LHCN-M2 (cell line): Measurements from ENCODE around the gene PRSS16. TPM values are rescaled to one million over a fixed set of nuclear protein-coding genes. Genes with fewer than 3 reads are reported as not detected.
A peak's percentile ranks its signal among the peaks of the same experiment; 100 is the strongest.
"Not testable (repeated sequence)": the region's sequence is repeated elsewhere in the genome, so short reads cannot be mapped to it uniquely, and the experiment has no call there.

Source experiments
- DNase-seq: peaks from one replicate; pipeline ENCODE4 v3.0.0-alpha.2; 2012; ENCODE audit warnings: low read depth
- total RNA-seq: library from RNA; depleted of rRNA; stranded (reverse); fragments of >200 nt; gene quantifications from 2 replicates; pipeline ENCODE4 v1.2.3, GENCODE V29; 2014

PRSS16 gene
- total RNA-seq, 1 experiment from 2014 or later = not detected

DNA sequence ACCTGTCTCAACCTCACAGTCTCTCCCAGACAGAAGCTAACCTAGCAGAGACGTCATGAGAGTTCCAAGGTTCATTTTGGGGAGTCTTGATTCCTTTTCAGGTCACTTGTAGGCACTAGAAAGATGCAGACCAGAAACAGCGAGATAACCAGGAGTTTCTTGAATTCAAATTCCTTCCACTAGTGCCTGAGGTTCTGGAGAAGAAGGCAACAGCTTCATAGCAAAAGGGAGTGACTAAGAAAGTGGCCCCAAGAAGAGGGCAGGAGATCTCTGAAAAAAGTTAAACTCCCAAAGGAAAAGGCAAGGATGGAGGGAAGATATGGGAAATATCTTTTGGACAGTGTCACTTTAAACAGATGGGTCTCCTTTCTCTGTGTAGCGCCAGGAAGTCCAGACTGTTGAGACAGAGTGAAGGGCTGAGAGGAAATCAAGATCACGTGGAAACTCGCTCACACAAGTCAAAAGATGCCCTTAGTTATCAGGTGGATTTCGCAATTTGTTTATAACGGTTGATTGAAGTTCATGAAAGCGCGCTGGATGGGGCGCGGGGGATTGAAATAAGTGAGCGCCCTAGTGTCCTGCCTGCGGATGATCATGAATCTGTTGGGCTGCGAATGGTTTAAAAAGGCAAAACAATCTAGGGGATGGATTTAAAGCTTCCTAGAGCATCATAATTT is 4.8 kb upstream of the PRSS16 start:
- no peak for DNase-seq

DNA sequence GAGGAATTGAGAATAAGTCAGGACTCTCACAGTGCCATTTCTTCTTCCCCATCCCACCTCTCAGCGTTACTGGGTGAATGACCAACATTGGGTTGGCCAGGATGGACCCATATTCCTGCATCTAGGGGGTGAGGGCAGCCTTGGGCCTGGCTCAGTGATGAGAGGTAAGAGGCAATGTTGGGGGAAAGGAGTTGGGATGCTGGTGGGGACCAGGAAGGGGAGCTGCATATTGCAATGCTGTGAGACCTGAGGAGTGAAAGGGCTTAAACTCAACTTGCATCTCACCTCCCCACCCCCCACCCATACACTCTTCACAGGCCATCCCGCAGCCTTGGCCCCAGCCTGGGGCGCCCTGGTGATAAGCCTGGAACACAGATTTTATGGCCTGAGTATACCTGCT is 1.3 kb downstream of the PRSS16 start:
- DNase-seq = no peak

DNA sequence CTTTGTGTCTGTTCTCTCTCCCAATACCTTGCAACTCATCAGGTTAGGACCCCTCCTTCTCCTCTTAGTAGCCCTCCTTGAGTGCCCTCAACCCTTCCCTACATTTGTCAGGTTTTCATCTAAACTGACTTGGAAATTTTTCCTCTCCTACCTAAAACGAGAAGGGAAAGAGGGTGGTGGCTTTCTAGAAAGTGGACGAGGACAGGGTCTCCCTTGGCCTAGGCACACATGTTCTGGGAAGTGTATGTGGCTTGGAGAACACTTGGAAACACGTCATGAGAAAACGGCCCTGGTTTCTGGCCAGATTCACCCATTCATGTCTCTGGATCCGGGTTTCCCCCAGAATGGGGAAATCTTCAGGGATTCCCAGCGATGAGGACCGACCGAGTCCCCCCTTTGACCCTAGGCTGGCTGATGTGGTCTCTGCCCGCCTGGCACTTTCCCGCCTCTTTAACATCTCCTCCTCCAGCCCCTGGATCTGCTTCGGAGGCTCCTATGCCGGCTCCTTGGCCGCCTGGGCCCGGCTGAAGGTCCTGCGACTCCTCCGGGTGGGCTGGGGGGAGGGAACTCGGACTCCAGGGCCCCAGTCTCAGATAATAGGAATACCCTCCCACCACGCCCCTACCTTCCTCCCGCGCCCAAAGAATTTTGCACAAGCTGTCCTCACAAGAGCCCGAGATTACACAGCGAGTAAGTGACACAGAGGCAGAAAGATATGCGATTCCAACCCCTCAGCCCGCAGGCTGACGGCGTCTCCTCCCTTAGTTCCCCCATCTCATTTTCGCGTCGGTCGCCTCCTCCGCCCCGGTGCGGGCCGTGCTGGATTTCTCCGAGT is 3.0 kb downstream of the PRSS16 start:
- DNase-seq = no peak

- no peak for DNase-seq
Observed at GRCh38 chr6:27251112-27251605, 3.7 kb downstream of the PRSS16 start.

DNA sequence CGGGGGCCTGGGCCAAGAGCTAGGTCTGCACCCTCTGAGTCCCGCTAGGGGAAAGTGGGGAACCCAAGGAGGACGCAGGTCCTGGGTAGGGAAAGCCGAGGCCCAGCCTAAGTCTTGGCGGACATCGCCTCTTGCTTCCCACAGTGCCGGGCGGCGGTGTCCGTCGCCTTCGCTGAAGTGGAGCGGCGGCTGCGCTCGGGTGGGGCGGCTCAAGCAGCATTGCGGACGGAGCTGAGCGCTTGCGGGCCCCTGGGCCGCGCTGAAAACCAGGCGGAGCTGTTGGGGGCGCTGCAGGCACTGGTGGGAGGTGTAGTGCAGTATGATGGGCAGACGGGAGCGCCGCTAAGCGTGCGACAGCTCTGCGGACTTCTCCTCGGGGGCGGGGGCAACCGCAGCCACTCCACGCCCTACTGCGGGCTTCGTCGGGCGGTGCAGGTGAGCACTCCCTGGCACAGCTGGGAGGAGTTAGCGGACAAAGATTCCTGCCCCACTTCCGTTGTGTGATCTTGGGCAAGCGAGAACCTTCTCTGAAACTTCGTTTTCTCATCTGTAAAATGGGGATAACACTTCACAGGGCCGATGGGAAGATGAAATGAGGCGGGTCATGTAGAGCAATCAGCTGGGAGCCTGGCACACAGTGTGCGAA is 4.2 kb downstream of the PRSS16 start:
- DNase-seq = no peak

DNA sequence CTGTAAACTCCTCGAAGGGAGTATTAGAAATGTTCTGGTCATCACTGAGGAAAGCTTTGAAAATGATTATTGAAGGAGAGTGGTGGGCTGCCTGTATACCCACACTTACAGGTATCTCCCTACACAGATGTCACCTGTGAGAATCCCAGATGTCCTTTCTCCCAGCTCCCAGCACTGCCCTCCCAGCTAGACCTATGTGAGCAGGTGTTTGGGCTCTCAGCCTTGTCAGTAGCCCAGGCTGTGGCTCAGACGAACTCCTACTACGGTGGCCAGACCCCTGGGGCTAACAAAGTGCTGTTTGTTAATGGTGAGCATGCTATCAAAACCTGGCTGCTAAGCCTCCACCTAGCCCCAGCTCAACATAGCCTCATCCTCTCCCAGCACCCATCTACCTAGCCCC is 7.1 kb downstream of the PRSS16 start:
- no peak for DNase-seq

DNA sequence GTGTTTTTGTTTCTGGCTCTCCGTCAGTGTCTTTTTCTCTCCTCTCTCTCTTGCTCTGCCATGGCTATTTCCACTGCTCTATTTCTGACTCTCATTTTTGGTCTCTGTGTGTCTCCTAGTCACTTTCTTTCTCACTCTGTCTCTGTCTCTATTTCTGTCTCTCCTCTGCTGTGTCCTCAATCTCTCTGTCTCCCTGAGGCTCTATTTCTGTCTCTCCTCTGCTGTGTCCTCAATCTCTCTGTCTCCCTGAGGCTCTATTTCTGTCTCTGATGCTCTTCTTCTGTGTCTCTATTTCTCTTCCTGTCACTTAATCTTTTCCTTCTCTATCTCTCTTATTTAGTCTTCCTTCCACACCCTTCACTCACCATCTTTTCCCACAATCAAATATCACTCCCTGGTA is 8.4 kb downstream of the PRSS16 start:
- DNase-seq = no peak

GRCh38 chr6:27260369-27260768 is 12.9 kb downstream of the PRSS16 start:
- DNase-seq = no peak

DNA sequence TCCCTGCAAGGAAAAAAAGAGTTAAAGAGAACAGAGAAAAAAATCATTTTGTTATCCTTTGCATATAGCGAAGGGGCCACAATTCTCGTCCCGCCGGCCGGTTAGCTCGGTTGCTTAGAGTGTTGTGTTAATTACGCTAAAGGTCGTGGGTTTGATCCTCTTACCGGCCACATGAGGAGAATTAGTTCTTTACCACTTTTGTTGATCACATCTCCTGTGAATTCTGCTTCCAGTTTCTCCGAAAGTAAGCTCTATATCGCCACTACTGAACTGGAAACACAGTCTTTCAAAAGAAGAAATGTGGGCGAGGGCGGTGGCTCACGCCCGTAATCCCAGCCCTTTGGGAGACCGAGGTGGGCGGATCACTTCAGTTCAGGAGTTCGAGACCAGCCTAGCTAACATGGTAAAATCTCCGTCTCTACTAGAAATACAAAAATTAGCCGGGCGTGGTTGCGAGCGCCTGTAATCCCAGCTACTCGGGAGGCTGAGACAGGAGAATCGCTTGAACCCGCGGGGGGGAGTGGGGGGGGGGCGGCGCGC is 13.4 kb downstream of the PRSS16 start:
- DNase-seq = no peak

GRCh38 chr6:27263886-27264285 is 16.4 kb downstream of the PRSS16 start:
- no peak for DNase-seq

- DNase-seq = not testable (repeated sequence)
Observed at GRCh38 chr6:27267003-27267402, 19.5 kb downstream of the PRSS16 start.

DNA sequence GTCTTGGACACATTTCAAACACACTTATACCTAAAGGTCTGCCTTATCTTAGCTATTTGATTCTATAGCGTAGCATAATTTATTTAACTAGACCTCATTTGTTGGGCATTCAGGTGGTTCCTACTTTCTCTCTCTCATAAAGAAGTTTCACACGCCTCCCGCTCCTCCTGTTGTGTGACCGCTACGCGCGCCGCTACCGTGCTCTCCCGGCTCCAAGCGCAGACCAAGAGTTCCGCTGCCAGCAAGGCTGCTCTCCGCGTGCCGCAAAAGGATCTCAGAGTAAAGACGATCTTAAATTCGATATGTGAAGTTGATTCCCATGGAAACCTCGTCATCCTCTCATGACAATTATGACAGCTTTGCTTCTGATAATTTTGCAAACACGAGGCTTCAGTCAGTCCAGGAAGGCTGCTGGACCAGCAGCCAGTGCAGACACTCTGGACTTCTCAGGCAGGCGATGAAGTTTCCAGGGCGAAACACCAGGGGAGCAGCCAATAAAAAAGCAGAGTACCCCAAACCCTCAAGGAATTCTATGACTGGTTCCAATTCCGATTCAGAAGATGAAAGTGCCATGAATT is 20.4 kb downstream of the PRSS16 start:
- DNase-seq = no peak

- DNase-seq = no peak
Observed at GRCh38 chr6:27268803-27269202, 21.3 kb downstream of the PRSS16 start.

GRCh38 chr6:27273783-27274182 is 26.3 kb downstream of the PRSS16 start:
- no peak for DNase-seq

- no peak for DNase-seq
Observed at GRCh38 chr6:27275025-27275956, 27.8 kb downstream of the PRSS16 start.

- no peak for DNase-seq
Observed at GRCh38 chr6:27279513-27280063, 32.1 kb downstream of the PRSS16 start.

DNA sequence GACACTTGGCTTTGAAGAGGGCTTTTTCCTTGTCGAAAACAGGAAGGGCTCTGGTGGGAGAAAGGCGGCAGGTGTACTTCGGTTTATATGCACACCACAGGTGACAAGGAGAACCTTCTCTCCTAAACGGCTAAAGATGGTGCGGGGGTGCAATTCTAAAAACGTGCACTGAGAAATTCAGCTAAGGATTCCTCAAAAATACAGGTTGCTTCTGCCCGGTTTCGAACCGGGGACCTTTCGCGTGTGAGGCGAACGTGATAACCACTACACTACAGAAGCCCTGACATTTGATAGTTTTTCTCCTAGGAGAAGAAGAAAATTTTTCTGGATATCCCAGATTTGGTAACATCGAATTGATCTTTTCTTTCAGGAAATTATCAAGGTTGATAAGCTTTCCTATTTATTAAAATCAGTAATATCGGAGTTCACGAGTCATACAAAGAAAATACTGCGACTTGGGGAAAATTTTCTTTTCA is 32.6 kb downstream of the PRSS16 start:
- DNase-seq = peak; percentile 61

GRCh38 chr6:27280540-27281000 is 33.1 kb downstream of the PRSS16 start:
- peak; percentile 49 for DNase-seq

GRCh38 chr6:27281105-27281539 is 33.6 kb downstream of the PRSS16 start:
- DNase-seq = no peak

DNA sequence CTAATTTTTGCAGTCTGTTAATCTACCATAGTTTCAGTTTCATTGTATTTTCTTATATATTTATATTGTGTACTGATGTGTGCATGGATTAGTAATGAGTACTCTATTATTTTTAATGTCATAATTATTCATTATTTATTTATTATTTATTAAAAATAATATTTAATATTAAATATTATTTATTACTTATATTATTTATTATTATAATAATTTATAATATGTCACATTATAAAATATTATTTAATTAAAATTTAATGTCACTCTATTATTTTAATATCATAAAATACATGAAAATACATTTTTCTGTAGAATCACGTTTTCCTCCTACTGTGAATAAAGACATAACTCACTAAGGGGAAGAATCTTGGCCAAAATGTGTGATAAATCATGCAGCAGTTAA is 34.1 kb downstream of the PRSS16 start:
- DNase-seq = no peak
